Measurements from ENCODE around the gene CSMD2.

CSMD2 gene

GRCh38 chr1:34089731-34090130, 75.3 kb downstream of the CSMD2 start:
- no peaks in the 10 kb centered on the region for H3K79me2 ChIP-seq (ENCODE audit: insufficient read depth, low read length)
- H3F3A ChIP-seq (ENCODE audit: low read depth): no peaks in the 10 kb centered on the region
- no peaks in the 10 kb centered on the region for H3K36me3 ChIP-seq (ENCODE audit: insufficient read depth, low read length)
- H3K9me3 ChIP-seq (ENCODE audit: insufficient read depth, low read depth, low read length): no peaks in the 10 kb centered on the region; the same call in 1 of the 2 replicates
- no peaks in the 10 kb centered on the region for H3K9me2 ChIP-seq (replicated peaks; ENCODE audit: low read depth, low read length)
- H3K4me2 ChIP-seq (ENCODE audit: low read depth, low read length, poor library complexity, severe bottlenecking): no peak overlapping the region
- no peak overlapping the region for H3K9ac ChIP-seq (ENCODE audit: low read depth, low read length, poor library complexity, severe bottlenecking)
- TF ChIP-seq CTCF (conservative IDR thresholded peaks at IDR 0.05; ENCODE audit: low read length) (no peak), EZH2phosphoT487 (IDR thresholded peaks at IDR 0.05; ENCODE audit: borderline replicate concordance) (no peak)
- H3K27me3 ChIP-seq (ENCODE audit: insufficient read depth, low read length, poor library complexity, severe bottlenecking): no peaks in the 10 kb centered on the region
- H3K4me3 ChIP-seq (ENCODE audit: low read length, poor library complexity, severe bottlenecking): no peak overlapping the region
- H2AFZ ChIP-seq (ENCODE audit: low read length): no peak overlapping the region
- no peaks in the 10 kb centered on the region for H4K20me1 ChIP-seq (ENCODE audit: insufficient read depth, low read length, poor library complexity, severe bottlenecking)
- H3K4me1 ChIP-seq (ENCODE audit: insufficient read depth, low read length, poor library complexity, severe bottlenecking): no peaks in the 10 kb centered on the region

GRCh38 chr1:34087986-34088385, 77.0 kb downstream of the CSMD2 start:
- Histone ChIP-seq H2AFZ (ENCODE audit: low read length) (no peak overlapping the region), H3K4me3 (ENCODE audit: low read length, poor library complexity, severe bottlenecking) (no peak overlapping the region), H3K79me2 (ENCODE audit: insufficient read depth, low read length) (no peaks in the 10 kb centered on the region), H3K4me1 (ENCODE audit: insufficient read depth, low read length, poor library complexity, severe bottlenecking) (no peaks in the 10 kb centered on the region), H3K4me2 (ENCODE audit: low read depth, low read length, poor library complexity, severe bottlenecking) (no peak overlapping the region), H3K9me2 (replicated peaks; ENCODE audit: low read depth, low read length) (no peaks in the 10 kb centered on the region), H3K27me3 (ENCODE audit: insufficient read depth, low read length, poor library complexity, severe bottlenecking) (no peaks in the 10 kb centered on the region), H3K9me3 (ENCODE audit: insufficient read depth, low read depth, low read length) (no peaks in the 10 kb centered on the region; the same call in 1 of the 2 replicates), H4K20me1 (ENCODE audit: insufficient read depth, low read length, poor library complexity, severe bottlenecking) (no peaks in the 10 kb centered on the region), H3K9ac (ENCODE audit: low read depth, low read length, poor library complexity, severe bottlenecking) (no peak overlapping the region), H3K36me3 (ENCODE audit: insufficient read depth, low read length) (no peaks in the 10 kb centered on the region), H3F3A (ENCODE audit: low read depth) (no peaks in the 10 kb centered on the region)
- no peak for TF ChIP-seq EZH2phosphoT487 (IDR thresholded peaks at IDR 0.05; ENCODE audit: borderline replicate concordance)
- no peak for TF ChIP-seq CTCF (conservative IDR thresholded peaks at IDR 0.05; ENCODE audit: low read length)

- H3K9me2 ChIP-seq (replicated peaks; ENCODE audit: low read depth, low read length): no peaks in the 10 kb centered on the region
- no peaks in the 10 kb centered on the region for H3K4me1 ChIP-seq (ENCODE audit: insufficient read depth, low read length, poor library complexity, severe bottlenecking)
- no peaks in the 10 kb centered on the region for H3F3A ChIP-seq (ENCODE audit: low read depth)
- H3K4me2 ChIP-seq (ENCODE audit: low read depth, low read length, poor library complexity, severe bottlenecking): no peak overlapping the region
- no peaks in the 10 kb centered on the region for H4K20me1 ChIP-seq (ENCODE audit: insufficient read depth, low read length, poor library complexity, severe bottlenecking)
- no peak overlapping the region for H3K9ac ChIP-seq (ENCODE audit: low read depth, low read length, poor library complexity, severe bottlenecking)
- H3K36me3 ChIP-seq (ENCODE audit: insufficient read depth, low read length): no peaks in the 10 kb centered on the region
- H3K4me3 ChIP-seq (ENCODE audit: low read length, poor library complexity, severe bottlenecking): no peak overlapping the region
- no peaks in the 10 kb centered on the region; the same call in 1 of the 2 replicates for H3K9me3 ChIP-seq (ENCODE audit: insufficient read depth, low read depth, low read length)
- H2AFZ ChIP-seq (ENCODE audit: low read length): no peak overlapping the region
- no peaks in the 10 kb centered on the region for H3K79me2 ChIP-seq (ENCODE audit: insufficient read depth, low read length)
- no peaks in the 10 kb centered on the region for H3K27me3 ChIP-seq (ENCODE audit: insufficient read depth, low read length, poor library complexity, severe bottlenecking)
- TF ChIP-seq CTCF (conservative IDR thresholded peaks at IDR 0.05; ENCODE audit: low read length) (no peak), EZH2phosphoT487 (IDR thresholded peaks at IDR 0.05; ENCODE audit: borderline replicate concordance) (no peak)
Observed at GRCh38 chr1:34086561-34086960, 78.5 kb downstream of the CSMD2 start.
